SKM-1 (cell line): ENCODE results near the gene ACOT6.
"Not testable (repeated sequence)": the region's sequence is repeated elsewhere in the genome, so short reads cannot be mapped to it uniquely, and the experiment has no call there.

Experiments used
- DNase-seq: peaks from one replicate; lab custom pipeline; 2025; ENCODE audit not compliant: unreplicated experiment; lab: John Stamatoyannopoulos, UW

The ACOT6 gene

GRCh38 chr14:73612339-73613045, at the start of gene ACOT6:
Gene ACOT6 (plus strand): TSS chr14:73612517. CDS start chr14:73612572, 55 bp downstream.
- no peak for DNase-seq

- not testable (repeated sequence) for DNase-seq
Measured at GRCh38 chr14:73562696-73563095, 49.6 kb upstream of the ACOT6 start.

GRCh38 chr14:73566431-73566830, 45.9 kb upstream of the ACOT6 start:
- DNase-seq: not testable (repeated sequence)

- DNase-seq: not testable (repeated sequence)
Measured at GRCh38 chr14:73566935-73567334, 45.4 kb upstream of the ACOT6 start.

GRCh38 chr14:73567358-73567757, 45.0 kb upstream of the ACOT6 start:
- DNase-seq: no peak

GRCh38 chr14:73567951-73568885, 44.1 kb upstream of the ACOT6 start:
- no peak for DNase-seq

GRCh38 chr14:73568886-73569184, 43.5 kb upstream of the ACOT6 start:
- not testable (repeated sequence) for DNase-seq

- not testable (repeated sequence) for DNase-seq
Measured at GRCh38 chr14:73569185-73569958, 42.9 kb upstream of the ACOT6 start, which contains the start of gene ACOT2. Gene ACOT2 (plus strand): TSS chr14:73569213. CDS start chr14:73569241, 28 bp downstream.

- DNase-seq: not testable (repeated sequence)
Measured at GRCh38 chr14:73570913-73571312, 41.4 kb upstream of the ACOT6 start.

GRCh38 chr14:73573034-73573433, 39.3 kb upstream of the ACOT6 start:
- not testable (repeated sequence) for DNase-seq

GRCh38 chr14:73573740-73574139, 38.6 kb upstream of the ACOT6 start:
- DNase-seq: not testable (repeated sequence)

- not testable (repeated sequence) for DNase-seq
Measured at GRCh38 chr14:73574251-73574650, 38.1 kb upstream of the ACOT6 start.

- DNase-seq: no peak
Measured at GRCh38 chr14:73576391-73576790, 35.9 kb upstream of the ACOT6 start.

GRCh38 chr14:73577214-73577613, 35.1 kb upstream of the ACOT6 start:
- not testable (repeated sequence) for DNase-seq

GRCh38 chr14:73582102-73582979, 30.0 kb upstream of the ACOT6 start:
- not testable (repeated sequence) for DNase-seq

- DNase-seq: no peak
Measured at GRCh38 chr14:73588695-73589094, 23.6 kb upstream of the ACOT6 start.

- no peak for DNase-seq
Measured at GRCh38 chr14:73589116-73589515, 23.2 kb upstream of the ACOT6 start.

- DNase-seq: not testable (repeated sequence)
Measured at GRCh38 chr14:73590673-73591004, 21.7 kb upstream of the ACOT6 start.

GRCh38 chr14:73591690-73592449, 20.4 kb upstream of the ACOT6 start, which contains the start of gene ACOT4:
Gene ACOT4 (plus strand): TSS chr14:73591873. CDS start chr14:73591960, 87 bp downstream.
- DNase-seq: no peak
